Activated CD4-positive, CD25-positive, alpha-beta regulatory T cell treated with anti-CD3 and anti-CD28 coated beads, Interleukin-2, amount 50 U/mL, for 24 hours (primary cell): ENCODE measurements around the gene OS9.

Source experiments
- ATAC-seq, 2 donors: fragments of 150-1000 bp; cut with Tn5 transposase; one replicate each; pipeline ENCODE4 v1.10.0; 2021; ENCODE audit warnings: mild to moderate bottlenecking in 1 of 2, moderate library complexity in 1 of 2

Gene OS9

GRCh38 chr12:57724003-57724935, 30.3 kb downstream of the OS9 start:
- ATAC-seq: no peak

- ATAC-seq: no peak
Observed at GRCh38 chr12:57724936-57725740, 31.2 kb downstream of the OS9 start.

- no peak for ATAC-seq
Observed at GRCh38 chr12:57725851-57726150, 31.9 kb downstream of the OS9 start.

- no peak for ATAC-seq
Observed at GRCh38 chr12:57726151-57726883, 32.4 kb downstream of the OS9 start.

- ATAC-seq: no peak
Observed at GRCh38 chr12:57726884-57727757, 33.2 kb downstream of the OS9 start.

GRCh38 chr12:57727758-57728395, 33.9 kb downstream of the OS9 start:
- no peak for ATAC-seq

GRCh38 chr12:57729321-57729844, 35.5 kb downstream of the OS9 start:
- ATAC-seq: no peak

- ATAC-seq: no peak
Observed at GRCh38 chr12:57730336-57731067, 36.6 kb downstream of the OS9 start.

- ATAC-seq: no peak
Observed at GRCh38 chr12:57731411-57732080, 37.6 kb downstream of the OS9 start.

- ATAC-seq: no peak
Observed at GRCh38 chr12:57732270-57732669, 38.3 kb downstream of the OS9 start.

- no peak for ATAC-seq
Observed at GRCh38 chr12:57732726-57733593, 39.0 kb downstream of the OS9 start.

- ATAC-seq: no peak
Observed at GRCh38 chr12:57733928-57734327, 40.0 kb downstream of the OS9 start.

- ATAC-seq: no peak
Observed at GRCh38 chr12:57734591-57734990, 40.7 kb downstream of the OS9 start.

- no peak for ATAC-seq
Observed at GRCh38 chr12:57735198-57735855, 41.4 kb downstream of the OS9 start.

GRCh38 chr12:57735952-57736740, 42.2 kb downstream of the OS9 start:
- ATAC-seq: no peak

GRCh38 chr12:57736741-57737466, 43.0 kb downstream of the OS9 start:
- ATAC-seq: no peak
